Prostate gland (tissue), 2 donors: ENCODE results near the gene CCDC191.

Experiments
- CTCF ChIP-seq, 4 experiments: fragments of 200-600 bp in 2 of 4; fragments of 450-650 bp in 2 of 4; sonication (generic) in 2 of 4; IDR thresholded peaks; 1 replicate in 3 of 4; 2 replicates in 1 of 4; pipeline ENCODE4 v1.5.1; 2016 to 2019; ENCODE audit warnings: antibody characterized with exemption in 4 of 4, mild to moderate bottlenecking in 2 of 4, moderate library complexity in 2 of 4
- POLR2A ChIP-seq: fragments of 450-650 bp; IDR thresholded peaks from one replicate; pipeline ENCODE4 v1.6.1; 2016; ENCODE audit warnings: antibody characterized with exemption, mild to moderate bottlenecking
- POLR2AphosphoS5 ChIP-seq: sonication (generic); formaldehyde crosslinking; IDR thresholded peaks from one replicate; pipeline ENCODE4 v1.6.1; 2017; ENCODE audit warnings: antibody characterized with exemption

GRCh38 chr3:113948015-113948917 is 108.1 kb downstream of the CCDC191 start:
- no peak for TF ChIP-seq CTCF (IDR thresholded peaks at IDR 0.05)
- TF ChIP-seq POLR2A: no peak
- TF ChIP-seq POLR2AphosphoS5: no peak
